ENCODE results near the gene PODN. TPM values are rescaled to one million over a fixed set of nuclear protein-coding genes. Genes with fewer than 3 reads are reported as not detected.

PODN gene
- total RNA-seq, 1 experiment from 2014 or later = 0.17 TPM

DNA sequence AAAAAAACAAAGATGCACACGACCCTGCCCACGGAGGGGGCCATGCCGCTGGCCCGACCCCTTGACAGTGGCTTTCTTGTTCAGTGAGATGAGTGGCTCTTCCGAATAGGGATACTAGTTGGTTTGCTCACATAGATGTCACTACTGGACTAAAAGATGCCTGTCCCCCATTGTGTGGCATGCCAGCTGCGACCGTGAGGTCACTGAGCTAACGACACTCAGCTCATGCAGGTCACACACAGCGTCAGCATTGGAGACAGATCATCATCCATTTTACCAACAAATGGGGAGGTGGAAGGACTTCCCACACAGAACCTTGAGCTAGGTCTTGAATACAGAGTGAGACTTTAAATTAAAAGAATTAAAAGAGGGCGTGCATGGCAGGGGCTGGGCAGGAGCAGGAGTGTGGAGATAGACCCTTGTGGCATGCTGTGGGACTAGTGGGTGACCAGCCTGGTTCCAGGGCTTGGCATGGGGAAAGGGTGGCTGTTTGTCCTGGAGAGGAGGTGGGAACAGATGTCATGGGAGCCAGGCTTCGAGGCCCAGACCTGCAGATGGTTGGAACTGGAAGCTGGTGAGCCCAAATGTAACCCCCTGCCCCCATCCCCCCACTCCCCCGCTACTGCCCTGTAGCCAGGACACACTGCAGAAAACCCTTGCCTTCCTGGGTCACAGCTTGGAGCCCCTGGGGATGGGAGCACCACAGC, 68.0 kb downstream of the PODN start:
- no peak for DNase-seq
- H3K9me3 Mint-ChIP-seq = no peaks in the 10 kb centered on the region

More for the DNA sequence above, 68.0 kb downstream of the PODN start:
- H2AK5ac ChIP-seq (ENCODE audit: insufficient read length, low read length) = no peak overlapping the region
- no peak overlapping the region for H2BK15ac ChIP-seq (ENCODE audit: low read depth, low read length)
- H3K4ac ChIP-seq (ENCODE audit: low read depth, low read length) = no peak overlapping the region
- H2BK120ac ChIP-seq (ENCODE audit: low read depth, low read length, poor library complexity, severe bottlenecking) = no peak overlapping the region
- H3K23ac ChIP-seq (ENCODE audit: insufficient read length, low read depth, low read length) = no peak overlapping the region
- no peak overlapping the region for H3T11ph ChIP-seq (ENCODE audit: low read length)
- no peak overlapping the region for H2BK20ac ChIP-seq (ENCODE audit: low read depth, low read length, poor library complexity, severe bottlenecking)
- H3K18ac ChIP-seq (ENCODE audit: insufficient read length, low read depth, low read length) = no peak overlapping the region
- H3K79me1 ChIP-seq (ENCODE audit: insufficient read depth, low read depth, low read length, poor library complexity, severe bottlenecking) = no peaks in the 10 kb centered on the region
- no peaks in the 10 kb centered on the region for H3K4me1 ChIP-seq (ENCODE audit: insufficient read depth, low read length)
- TF ChIP-seq, protein P1, sequence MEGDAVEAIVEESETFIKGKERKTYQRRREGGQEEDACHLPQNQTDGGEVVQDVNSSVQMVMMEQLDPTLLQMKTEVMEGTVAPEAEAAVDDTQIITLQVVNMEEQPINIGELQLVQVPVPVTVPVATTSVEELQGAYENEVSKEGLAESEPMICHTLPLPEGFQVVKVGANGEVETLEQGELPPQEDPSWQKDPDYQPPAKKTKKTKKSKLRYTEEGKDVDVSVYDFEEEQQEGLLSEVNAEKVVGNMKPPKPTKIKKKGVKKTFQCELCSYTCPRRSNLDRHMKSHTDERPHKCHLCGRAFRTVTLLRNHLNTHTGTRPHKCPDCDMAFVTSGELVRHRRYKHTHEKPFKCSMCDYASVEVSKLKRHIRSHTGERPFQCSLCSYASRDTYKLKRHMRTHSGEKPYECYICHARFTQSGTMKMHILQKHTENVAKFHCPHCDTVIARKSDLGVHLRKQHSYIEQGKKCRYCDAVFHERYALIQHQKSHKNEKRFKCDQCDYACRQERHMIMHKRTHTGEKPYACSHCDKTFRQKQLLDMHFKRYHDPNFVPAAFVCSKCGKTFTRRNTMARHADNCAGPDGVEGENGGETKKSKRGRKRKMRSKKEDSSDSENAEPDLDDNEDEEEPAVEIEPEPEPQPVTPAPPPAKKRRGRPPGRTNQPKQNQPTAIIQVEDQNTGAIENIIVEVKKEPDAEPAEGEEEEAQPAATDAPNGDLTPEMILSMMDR (conservative IDR thresholded peaks at IDR 0.05) = no peak
- no peaks in the 10 kb centered on the region for H3K27me3 ChIP-seq (ENCODE audit: insufficient read depth, low read length)
- no peak overlapping the region for H3K4me2 ChIP-seq (ENCODE audit: insufficient read depth, insufficient read length, low read length)
- no peaks in the 10 kb centered on the region for H3K23me2 ChIP-seq (ENCODE audit: insufficient read length, low read depth, low read length, poor library complexity, severe bottlenecking)
- Mint-ChIP-seq H3K36me3 (ENCODE audit: insufficient read depth in 1 of 3, low read depth in 3 of 3) (no peaks in the 10 kb centered on the region), H3K27ac (no peak overlapping the region), H3K4me3 (no peak overlapping the region), H3K27me3 (ENCODE audit: low read depth) (peaks cover 21% of the 10 kb centered on the region), H3K4me1 (peaks cover 5 to 24% of the 10 kb centered on the region in 2 experiments)
- H2BK12ac ChIP-seq (ENCODE audit: insufficient read length, low read depth, low read length) = no peak overlapping the region
- no peak overlapping the region for H2AFZ ChIP-seq (ENCODE audit: low read length)
- H4K8ac ChIP-seq (replicated peaks; ENCODE audit: insufficient read length, low read depth, low read length) = no peak overlapping the region
- WGBS (ENCODE audit: extremely low coverage, insufficient read length, low lambda C conversion rate) = no CpG with 5 or more reads among the region's 12 CpGs
- no peak overlapping the region for H3K56ac ChIP-seq (ENCODE audit: insufficient read length, low read depth, low read length)
- H3K9me3 ChIP-seq (ENCODE audit: control insufficient read depth, low read depth, low read length) = no peaks in the 10 kb centered on the region
- H4K5ac ChIP-seq (ENCODE audit: insufficient read length, low read depth, low read length) = no peak overlapping the region
- H2BK5ac ChIP-seq (ENCODE audit: insufficient read length, low read length) = no peak overlapping the region
- H4K91ac ChIP-seq (ENCODE audit: insufficient read length, low read depth, low read length) = no peak overlapping the region
- no peak overlapping the region for H3K27ac ChIP-seq (ENCODE audit: insufficient read length, low read depth, low read length)
- no peak overlapping the region; the same call in 1 of the 2 replicates for H3K14ac ChIP-seq (ENCODE audit: insufficient read depth, low read length)
- H3K9ac ChIP-seq (ENCODE audit: extremely low read depth, insufficient read length, low read length) = no peak overlapping the region
- H3K79me2 ChIP-seq (ENCODE audit: insufficient read depth, low read length) = no peaks in the 10 kb centered on the region
- no peaks in the 10 kb centered on the region for H4K20me1 ChIP-seq (ENCODE audit: control insufficient read depth, insufficient read depth, insufficient read length)

All from H9 (cell line).